Hepatic stellate cell (primary cell): ENCODE data around the gene FDXR.
"Not testable (repeated sequence)": the region's sequence is repeated elsewhere in the genome, so short reads cannot be mapped to it uniquely, and the experiment has no call there.

Experiments used
- DNase-seq: peaks from one replicate; pipeline ENCODE4 v3.0.0; 2011; ENCODE audit warnings: low spot score

FDXR gene

DNA sequence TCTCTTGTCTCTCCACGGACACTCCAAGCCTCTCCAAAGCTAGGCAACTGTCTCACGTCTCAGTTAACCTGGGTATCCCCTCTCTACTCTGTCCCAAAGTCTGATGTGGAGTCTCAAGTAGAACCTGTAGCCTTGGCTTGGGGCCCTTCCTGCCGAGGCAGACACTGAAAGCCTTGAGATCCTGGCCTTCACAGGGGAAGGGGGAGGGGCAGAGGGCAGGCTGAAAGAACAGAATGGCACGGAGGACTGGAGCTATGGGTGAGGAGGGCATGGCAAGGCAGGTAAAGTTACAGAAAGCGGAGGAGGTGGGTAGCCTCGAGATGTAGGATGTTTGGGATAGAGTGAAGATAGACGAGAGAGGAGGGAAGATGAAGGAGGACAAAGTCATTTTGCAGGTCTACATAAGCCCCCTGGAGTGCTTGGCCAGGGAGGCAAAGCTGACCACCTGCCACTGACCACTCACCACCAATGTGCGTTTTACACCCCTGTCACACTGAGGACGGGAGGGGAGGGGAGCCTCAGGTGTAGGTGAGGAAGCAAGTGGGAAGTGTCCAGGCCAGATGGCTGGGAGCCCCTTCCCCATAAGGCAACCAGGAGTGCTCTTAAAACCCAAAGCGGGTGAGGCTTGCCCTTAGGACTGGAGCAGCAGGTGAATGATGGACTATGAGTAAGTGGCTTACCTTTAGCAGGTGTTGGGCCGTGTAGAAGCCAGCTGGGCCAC, 1.3 kb downstream of the FDXR start:
- DNase-seq, result no peak

DNA sequence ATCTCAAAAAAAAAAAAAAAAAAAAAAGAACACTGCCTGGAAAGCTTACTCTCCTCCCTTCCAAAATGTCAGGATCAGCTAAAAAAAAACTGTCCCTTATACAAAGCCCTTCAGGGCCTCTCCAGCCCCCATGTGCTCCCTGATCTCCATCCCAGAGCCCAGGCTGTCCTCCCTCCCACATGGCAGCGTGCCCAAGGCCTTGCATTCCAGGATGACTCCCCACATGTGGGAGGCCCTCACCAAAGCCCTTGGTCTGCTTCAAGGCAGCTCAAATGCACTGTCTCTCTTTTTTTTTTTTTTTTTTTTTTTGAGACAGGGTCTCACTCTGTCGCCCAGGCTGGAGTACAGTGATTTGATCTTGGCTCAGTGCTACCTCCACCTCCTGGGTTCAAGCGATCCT, 2.3 kb downstream of the FDXR start:
- DNase-seq, result peak; percentile 69

DNA sequence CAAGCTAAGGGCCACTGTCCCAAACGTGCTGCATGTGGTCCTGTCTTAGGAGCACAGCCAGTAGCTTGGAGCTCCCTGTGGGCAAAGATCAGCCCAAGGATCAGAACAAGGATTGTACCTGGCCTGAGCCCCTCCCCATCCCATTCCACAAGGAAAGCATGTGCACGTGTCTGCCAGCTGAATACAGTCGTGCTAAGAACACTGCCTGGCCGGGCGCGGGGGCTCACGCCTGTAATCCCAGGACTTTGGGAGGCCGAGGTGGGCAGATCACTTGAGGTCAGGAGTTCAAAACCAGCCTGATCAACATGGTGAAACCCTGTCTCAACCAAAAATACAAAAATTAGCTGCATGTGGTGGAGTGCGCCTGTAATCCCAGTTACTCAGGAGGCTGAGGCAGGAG, 2.8 kb downstream of the FDXR start:
- not testable (repeated sequence) for DNase-seq

DNA sequence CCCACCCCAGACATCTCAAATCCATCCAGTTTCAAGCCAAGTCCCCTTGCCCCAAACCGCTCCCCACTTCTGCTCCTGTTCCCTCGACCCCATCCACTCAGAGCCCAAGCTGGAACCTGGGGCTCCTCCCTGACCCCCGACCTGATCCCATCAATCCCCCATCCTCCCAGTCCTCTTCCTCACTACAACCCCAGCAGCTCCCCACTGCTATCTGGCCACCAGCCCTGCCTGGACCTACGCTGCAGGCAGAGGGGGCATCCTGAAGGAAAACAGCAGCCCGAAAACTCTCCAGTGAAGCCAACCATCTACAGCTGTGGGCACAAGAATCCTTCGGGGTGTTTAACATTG, 3.9 kb downstream of the FDXR start:
- no peak for DNase-seq

DNA sequence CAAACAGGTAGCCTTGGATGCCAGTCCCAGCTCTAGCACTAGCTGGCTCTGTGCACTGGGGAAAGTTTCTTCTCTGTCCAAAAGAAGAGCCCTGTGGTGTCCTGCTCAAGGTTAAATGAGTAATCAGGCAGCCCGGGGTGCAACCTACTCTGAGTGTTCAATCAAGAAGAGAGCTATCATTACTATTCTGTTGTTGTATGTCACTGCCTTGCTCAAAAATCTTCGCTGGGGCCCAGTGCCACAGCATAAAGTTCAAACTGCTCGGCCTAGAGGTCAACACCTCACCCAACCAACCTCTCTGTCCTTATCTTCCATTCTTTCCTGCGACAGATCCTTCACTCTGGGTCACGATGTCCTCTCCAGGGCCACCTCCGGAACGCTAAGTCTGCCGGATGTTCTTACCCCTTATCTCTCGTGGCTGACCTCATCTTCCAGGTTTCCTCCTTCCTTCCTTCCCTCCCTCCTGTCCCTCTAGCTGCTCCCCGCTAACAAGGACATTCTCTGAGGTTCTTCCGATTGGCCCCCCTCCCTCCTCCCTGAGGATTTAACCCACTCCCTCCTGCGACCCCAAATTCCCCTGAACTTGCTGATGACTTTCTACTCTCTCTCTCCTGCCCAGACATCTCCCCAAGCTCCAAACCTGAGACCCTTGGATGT, 4.4 kb downstream of the FDXR start:
- DNase-seq, result no peak

DNA sequence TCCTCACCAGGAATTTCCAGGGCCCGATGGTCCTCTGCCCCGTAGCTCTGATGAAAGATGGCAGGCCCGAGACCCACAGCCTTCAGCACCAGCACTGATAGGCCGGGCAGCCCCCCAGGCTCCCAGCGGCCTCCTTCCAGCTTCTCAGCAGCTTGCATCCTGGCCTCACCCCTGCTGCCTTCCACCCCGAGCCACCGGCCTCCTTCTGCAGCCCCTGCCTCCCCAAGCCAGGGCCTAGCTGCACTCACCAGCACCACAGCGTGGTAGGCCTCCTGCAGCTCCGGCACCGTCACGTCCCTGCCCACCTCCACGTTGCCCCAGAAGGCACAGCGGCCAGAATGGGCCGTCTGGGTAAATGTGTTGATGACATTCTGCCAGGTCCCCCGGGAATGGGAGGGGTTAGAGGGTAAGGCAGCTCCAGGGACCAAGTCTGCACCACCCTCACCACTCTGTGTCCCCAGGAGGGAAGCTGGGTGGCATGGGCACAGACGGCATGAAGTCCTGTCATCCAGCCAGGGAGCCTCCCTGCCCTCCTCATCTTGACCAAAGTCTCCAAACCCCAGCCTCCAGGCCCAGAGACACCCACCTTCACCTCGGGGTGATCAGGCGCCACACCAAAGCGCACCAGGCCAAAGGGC, 6.5 kb downstream of the FDXR start:
- no peak for DNase-seq

DNA sequence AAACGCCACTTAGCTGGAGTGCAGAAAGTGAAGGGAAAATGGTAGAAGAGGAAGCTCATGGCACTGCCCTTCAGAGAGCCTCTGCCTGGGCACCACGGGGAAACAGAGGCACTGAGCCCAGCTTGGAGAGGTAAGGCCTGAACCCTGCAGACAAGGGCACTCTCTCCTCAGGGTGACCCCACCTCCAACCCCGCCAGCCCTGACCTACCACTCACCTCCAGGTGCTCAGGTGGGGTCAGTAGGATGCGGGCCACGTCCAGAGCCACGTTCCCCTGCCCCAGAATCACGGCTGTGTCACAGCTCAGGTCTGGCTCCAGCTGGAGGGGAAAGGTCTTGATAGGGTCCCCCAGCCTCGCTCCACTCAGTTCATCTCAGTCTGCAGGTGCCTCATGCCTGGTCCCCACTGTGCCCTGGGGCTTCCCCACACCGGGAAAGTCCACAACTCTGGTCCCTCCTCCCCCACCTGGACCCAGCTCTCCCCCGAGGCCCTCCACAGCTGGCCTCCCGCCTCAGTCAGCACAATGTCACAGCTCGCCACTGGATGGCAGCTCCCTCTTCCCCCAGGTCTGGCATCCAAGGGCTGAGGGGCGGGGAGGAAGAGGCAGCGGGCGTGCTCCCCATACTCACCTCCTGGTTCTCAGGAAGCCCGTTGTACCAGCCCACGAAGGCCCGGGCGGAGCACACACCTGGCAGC, 7.1 kb downstream of the FDXR start:
- DNase-seq, result no peak

DNA sequence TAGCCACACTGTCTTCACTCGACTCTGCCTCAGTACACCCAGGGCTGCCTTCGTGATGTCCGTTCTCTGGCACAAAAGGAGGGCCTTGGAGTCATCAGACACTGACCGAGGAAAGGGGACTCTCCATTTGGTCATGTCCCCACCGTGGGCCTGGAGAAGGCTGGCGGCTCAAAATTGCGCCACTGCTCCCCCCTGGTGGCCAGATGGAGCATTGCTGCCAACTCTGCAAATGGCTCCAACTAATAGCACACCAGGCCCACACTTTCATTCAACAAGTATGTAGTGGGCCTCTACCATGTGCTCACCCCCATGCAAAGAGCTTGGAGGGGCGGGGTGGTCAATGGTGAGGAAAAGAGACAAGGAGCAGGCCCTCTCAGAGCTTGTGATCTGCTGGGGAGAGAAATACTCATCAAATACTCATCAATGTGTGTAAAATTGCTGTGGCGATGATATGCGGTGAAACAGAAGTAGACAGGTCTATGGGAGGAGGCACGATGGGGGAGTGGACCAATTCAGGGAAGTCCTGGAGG, 7.9 kb downstream of the FDXR start:
- peak; percentile 88 for DNase-seq

DNA sequence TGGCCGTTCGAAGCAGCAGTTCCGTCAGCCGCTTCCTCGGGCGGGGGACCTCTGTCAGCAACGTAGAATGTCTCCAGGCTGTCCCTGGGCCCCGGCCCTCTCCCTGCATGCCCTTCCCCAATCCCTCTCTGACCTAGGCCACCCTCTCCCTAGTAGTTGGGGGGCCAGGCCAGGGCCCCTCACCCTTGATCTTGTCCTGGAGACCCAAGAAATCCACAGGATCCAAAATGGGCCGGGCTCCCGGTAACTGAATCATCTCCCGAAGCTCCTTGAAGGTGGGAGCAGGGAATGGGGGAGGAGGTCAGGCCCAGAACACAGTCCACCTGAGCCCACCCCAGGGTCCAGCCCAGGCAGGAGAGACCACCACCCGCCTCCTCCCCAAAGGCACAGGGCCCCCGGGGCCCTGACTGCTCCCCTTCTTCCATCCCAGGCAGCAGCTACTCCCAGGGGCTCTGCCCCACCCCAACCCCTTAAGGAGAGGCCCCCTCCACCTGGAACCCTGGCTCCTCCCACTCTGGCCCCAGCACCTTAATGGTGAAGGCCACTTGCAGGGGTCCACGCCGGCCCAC, 8.4 kb downstream of the FDXR start:
- DNase-seq, result no peak

DNA sequence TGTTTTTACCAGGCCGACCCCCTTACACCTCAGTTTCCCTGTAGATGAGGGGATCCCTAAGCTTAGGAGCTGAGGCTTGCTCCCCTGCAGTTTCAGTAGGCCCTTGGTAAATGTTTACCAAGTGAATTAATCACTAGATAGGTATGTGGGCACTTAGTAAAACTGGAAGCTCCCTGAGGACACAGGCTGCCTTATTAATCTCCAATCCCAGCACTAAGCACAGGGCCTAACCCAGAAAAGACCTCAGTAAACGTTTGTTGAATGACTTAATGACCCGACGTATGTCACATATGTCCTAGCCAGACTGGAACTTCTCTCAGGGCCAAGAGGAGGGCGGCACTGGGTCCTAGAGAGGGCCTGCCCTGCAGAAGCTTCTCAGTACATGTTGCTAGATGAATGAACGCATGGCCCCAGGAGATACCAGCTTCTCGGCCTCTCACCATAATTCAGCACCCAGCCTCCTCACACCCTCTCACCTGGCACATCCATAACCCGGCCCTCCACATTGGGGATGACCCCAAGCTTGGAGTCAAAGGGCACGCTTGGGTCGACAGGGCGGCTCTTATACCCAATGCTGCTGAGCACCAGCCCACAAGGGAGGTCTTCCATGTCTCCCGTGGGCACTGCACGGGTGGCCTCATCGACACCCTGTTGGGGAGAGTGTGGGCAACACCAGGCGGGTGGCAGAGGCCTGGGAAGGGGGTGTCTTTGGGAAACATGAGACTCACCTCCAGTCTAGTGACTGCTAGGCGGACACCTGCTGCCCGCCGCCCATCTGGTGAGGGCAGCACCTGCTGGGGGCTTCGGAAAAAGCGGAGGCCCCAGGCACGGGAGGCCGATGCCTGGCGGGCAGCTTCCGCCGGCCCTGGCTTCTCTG, 9.1 kb downstream of the FDXR start:
- DNase-seq, result no peak

DNA sequence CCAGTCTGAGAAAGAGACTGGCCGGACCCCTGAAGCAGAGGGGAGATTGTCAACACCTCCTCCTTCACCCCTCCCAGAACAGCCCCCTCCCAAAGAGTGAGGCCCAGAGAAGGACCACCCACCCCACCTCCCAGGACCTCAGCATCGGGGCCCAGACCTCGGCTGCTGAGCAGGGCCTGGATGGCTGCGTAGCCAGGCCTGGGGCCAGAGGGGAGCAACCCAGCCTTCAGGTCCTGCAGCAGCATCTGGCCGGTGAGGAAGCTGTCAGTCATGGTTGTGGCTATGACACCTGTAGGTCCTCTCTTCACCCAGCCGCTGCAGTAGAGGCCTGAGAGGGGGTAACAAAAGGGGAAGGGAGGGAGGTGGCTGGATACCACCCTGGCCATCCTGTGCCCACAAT, 9.9 kb downstream of the FDXR start:
- DNase-seq, result no peak

DNA sequence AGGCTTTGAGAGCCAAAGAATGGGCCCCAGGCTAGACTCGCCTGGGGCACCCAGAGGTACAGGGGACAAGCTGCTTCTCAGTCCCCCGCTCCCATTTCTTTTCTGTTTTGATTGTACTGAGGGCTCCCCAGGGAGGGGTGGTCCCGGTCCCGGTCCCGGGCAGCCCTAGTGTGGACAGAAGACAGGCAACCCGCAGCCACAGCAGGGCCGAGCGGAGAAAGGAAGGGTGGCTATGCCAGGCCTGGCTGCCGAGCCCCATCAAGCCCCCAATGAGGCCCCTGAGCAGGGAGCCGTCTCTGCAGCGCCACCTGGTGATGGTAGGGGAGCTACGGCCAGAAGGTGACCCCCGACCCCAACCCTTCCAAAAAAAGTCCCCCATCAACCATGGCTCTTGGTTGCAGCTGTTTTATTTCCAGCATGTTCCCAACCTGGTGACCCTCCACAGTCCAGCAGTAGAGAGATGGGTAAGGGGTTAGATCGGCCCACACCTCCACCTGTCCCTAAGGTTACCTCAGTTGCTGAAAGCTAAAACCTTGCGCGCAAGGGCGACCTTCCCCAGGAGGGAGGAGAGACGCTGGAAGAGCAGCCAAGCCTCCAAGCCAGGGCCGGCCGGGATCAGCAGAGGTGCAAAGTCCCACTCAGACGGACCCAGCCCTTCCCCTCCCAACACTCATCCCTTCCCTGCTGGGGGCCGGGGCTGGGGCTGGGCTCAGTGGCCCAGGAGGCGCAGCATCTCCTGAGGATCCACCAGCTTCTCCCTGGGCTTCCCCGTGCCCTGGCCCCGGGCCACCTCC, 10.5 kb downstream of the FDXR start:
- peak; percentile 72 for DNase-seq

DNA sequence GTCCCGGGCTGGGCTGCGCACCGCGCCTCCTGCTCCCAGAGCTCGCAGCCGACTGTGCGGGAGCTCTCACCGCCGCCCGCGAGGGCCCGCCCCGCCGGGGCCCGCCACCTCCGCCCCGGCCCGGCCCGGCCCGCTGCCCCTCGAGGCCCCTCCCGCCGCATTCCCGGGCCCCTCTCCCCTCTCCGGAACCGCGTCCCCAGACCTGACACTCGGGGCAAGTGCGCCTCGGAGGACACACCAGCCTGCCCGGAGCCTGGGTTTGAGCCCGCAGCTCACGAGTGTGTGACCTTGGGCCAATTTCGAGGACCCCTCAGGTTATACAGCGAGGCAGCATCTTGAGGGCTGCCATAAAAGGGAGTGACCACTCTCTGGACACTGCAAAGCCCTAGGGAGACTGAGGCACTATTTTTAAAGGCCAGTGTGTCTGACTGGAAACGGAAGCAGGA, 11.1 kb downstream of the FDXR start:
- no peak for DNase-seq

DNA sequence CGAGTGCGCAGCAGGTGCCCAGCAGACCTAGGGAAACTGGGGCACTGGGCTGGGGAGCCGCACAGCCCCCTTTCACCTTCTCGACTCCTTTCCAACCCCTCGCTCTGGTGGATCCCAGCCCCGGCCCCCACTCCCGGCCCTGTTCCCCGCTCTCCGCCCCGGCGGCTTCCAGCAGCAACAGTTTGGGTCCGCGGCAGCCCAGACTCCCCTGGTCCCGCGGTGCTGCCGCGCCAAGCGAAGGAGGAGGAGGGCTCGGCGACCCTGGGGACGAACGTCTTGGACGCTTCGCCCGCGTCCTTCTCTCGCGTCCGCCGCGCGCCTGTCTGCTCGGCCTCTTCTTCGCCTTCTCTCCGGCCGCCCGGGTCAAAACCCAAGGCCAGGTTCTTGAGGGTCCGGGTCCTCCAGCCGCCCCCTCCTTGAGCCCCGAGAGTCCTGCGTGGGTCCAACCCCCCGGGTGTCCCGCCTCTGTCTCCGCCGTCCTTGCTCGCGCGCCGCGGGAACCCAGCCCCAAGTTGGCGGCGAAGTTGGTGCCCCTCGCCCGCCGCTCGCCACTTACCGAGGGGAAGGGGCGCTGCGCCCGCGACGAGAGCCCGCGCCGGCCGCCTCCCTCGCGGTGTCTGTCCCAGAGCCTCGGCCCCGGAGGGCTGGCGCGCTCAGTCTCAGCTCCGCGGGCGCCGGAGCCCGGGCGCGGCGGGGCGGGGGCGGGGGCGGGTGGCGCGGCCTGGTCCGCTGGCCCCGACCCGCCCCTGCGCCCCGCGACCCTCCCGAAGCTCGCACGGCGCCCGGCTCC, 11.7 kb downstream of the FDXR start:
- DNase-seq, result no peak

DNA sequence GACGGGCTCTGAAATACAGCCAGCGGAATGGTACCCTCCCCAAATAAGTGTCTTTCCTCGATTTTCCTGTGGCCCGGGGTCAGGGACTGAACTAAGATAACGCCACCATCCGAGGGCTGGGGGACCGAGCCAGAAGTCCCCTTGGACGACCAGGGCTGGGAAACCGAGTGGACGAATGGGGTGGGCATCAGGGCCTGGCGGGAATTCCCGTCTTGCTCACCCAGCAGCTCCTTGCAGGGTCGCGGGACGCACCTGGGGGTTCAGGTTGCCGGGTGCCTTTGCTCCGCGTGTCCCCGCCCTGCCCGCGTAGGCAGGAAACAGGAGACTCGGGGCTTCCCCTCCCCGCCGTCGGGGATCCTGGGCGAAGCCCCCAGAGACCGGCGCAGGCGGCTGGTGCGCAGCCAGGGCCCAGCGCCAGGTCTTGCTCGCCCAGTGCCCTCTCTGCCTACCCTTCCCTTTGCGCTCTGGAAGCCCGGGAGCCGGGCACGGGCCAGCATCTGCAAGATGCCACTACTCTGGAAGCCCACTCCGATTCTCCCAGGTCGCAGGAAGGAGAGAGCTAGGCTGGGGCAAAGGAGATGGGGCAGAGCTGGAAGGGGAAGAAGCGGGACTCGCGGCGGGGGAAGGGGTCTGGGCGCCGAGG, 12.4 kb downstream of the FDXR start:
- DNase-seq, result no peak

DNA sequence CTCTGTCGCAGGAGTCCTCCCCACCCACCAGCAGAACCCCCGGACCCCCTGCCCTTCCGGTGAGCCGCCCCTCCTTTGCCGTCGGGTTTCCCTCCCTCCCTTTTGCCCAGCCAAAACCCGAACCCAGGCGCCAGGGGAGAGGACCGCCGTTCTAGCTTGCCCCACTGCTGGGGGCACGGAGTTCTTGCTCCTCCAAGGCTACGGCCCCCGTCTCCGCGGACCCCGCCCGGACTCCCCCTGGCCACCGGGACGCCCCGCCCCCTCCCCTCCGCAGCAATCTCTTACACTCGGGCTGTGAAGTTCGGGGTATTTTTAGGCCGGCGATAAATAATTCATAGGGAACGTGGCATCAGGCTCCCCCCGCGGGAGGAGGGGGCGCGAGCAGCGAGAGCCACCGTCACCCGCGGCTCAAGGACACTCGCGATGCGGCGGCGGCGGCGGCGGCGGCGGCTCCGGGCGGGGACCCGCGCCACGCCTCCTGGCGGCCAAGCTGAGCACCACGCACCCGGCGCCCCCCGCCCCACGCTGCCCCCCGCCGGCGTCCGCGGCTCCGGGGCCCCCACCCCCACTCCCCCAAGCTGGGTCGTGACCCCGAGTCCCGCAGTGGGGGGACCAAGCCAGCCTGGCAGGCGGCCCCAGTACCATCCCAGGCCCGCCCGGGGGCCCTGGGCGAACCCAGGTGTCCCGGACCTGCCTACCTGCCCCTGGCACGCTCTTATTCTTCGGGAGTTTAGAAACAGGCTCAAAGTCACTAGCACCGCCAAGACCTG, 13.2 kb downstream of the FDXR start, which contains the start of gene GRIN2C:
TSS of gene GRIN2C (minus strand) at position 427 of the 770 bp plus-strand sequence. CDS start 4,793 bp downstream, outside the sequence.
- DNase-seq, result no peak

DNA sequence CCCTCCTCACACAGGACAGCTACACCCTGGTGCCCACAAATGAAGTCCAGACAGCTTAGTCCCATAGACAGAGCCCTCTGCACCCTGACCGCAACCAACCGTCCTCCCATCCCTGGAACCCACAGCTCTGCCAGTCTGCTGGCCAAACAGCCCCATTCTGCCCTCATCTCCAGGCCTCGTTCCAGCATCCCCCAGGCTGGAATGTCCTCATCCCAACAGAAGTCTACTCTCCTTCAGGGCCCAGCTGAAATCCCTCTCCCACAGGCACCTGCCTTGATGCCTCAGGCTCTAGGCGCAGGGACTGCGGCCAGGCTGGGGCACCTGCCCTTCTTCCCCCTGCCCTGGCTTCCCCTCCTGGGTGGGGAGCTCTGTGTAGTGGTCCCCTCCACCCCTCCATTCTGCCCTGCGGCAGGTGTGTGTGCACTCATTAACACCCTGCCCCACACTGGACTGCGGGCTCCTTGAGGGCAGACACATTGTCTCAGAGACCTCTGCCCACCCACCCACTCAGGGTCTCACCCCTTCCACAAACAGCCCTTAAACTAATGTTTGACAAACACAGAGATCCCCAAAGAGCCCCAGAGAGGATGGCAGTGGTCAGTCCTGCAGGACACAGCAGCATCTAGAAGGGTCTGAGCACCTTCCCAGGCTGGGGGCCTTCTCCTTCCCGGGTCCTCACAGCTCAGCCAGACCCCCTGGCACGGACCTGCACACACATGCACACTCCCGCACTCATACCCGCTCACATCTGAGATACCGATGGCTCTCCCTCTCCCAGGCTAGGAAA, 13.9 kb downstream of the FDXR start:
- no peak for DNase-seq
